Gastrocnemius medialis (tissue), 4 donors: Measurements from ENCODE around the gene SSBP4.

ENCODE experiments used
- CTCF ChIP-seq, 5 experiments: fragments of 450-650 bp in 3 of 5; fragments of 200-600 bp in 2 of 5; sonication (generic) in 2 of 5; IDR thresholded peaks in 4 of 5; conservative IDR thresholded peaks in 1 of 5; 1 replicate in 4 of 5; 2 replicates in 1 of 5; pipeline ENCODE4 v1.5.1; 2016 to 2019; ENCODE audit warnings: antibody characterized with exemption in 5 of 5, mild to moderate bottlenecking in 3 of 5, moderate library complexity in 3 of 5
- POLR2A ChIP-seq, 2 donors: fragments of 450-650 bp; IDR thresholded peaks; one replicate each; pipeline ENCODE4 v1.6.1; 2017; ENCODE audit warnings: antibody characterized with exemption in 2 of 2, mild to moderate bottlenecking in 2 of 2, moderate library complexity in 2 of 2

GRCh38 chr19:18449552-18449951, 30.4 kb downstream of the SSBP4 start:
- no peak for TF ChIP-seq CTCF (IDR thresholded peaks at IDR 0.05 in 4 of 5, conservative IDR thresholded peaks at IDR 0.05 in 1 of 5)
- no peak for TF ChIP-seq POLR2A (IDR thresholded peaks at IDR 0.05)
